SK-N-SH (cell line): Measurements from ENCODE around the gene SYNC. TPM values are rescaled to one million over a fixed set of nuclear protein-coding genes. Genes with fewer than 3 reads are reported as not detected.

Experiments
- CTCF ChIA-PET: fragments of 300-600, 350-600 bp; formaldehyde crosslinking; extraction: SDS; loops from one replicate; lab custom pipeline; 2021; lab: Yijun Ruan, JAX
- POLR2A ChIA-PET: fragments of 350-600 bp; sonication (Branson Sonifier 250); formaldehyde crosslinking; extraction: SDS; loops from one replicate; lab custom pipeline; 2020; ENCODE audit warnings: antibody characterized with exemption, inconsistent platforms; lab: Yijun Ruan, JAX
- DNase-seq: peaks from one replicate; pipeline ENCODE4 v3.0.0; 2012
- H2AFZ ChIP-seq: fragments of 200-600 bp; sonication (generic); 2 replicates; pipeline ENCODE4 v1.8.1; 2016; ENCODE audit warnings: antibody characterized with exemption, mild to moderate bottlenecking, low read depth
- H3F3A ChIP-seq: fragments of 200-600 bp; sonication (generic); replicated peaks from 2 replicates; pipeline ENCODE3; 2016; ENCODE audit warnings: antibody characterized with exemption, mild to moderate bottlenecking; ENCODE audit not compliant: insufficient read depth
- H3K27ac ChIP-seq, 2 experiments: fragments of 200-500 bp in 1 of 2; fragments of 200-600 bp in 1 of 2; sonication (Bioruptor generic) in 1 of 2; sonication (generic), shearing (Covaris generic) in 1 of 2; 2 replicates each; pipeline versions ENCODE4 v1.5.1 to v1.6.1; 2014 to 2016; ENCODE audit warnings: low read depth in 2 of 2, inconsistent platforms in 1 of 2, low read length in 1 of 2, mild to moderate bottlenecking in 1 of 2, mixed read lengths in 1 of 2
- H3K27me3 ChIP-seq: fragments of 200-600 bp; sonication (generic), shearing (Covaris generic); 2 replicates; pipeline ENCODE4 v1.6.1; 2016; ENCODE audit warnings: mixed run types; ENCODE audit not compliant: insufficient read depth
- H3K36me3 ChIP-seq, 2 experiments: fragments of 200-500 bp in 1 of 2; fragments of 200-600 bp in 1 of 2; sonication (Bioruptor generic) in 1 of 2; sonication (generic) in 1 of 2; replicated peaks in 1 of 2; 2 replicates each; pipeline versions ENCODE3 to v1.5.1; 2014 to 2016; ENCODE audit warnings: low read length in 1 of 2, mild to moderate bottlenecking in 1 of 2; ENCODE audit not compliant: insufficient read depth in 2 of 2, control insufficient read depth in 1 of 2
- H3K4me1 ChIP-seq, 2 experiments: fragments of 200-500 bp in 1 of 2; fragments of 200-600 bp in 1 of 2; sonication (Bioruptor generic) in 1 of 2; sonication (generic), shearing (Covaris generic) in 1 of 2; 2 replicates each; pipeline versions ENCODE4 v1.5.1 to v1.6.1; 2014 to 2016; ENCODE audit warnings: low read depth in 1 of 2, low read length in 1 of 2, mixed run types in 1 of 2; ENCODE audit not compliant: insufficient read depth in 2 of 2, control insufficient read depth in 1 of 2
- H3K4me2 ChIP-seq: fragments of 200-600 bp; sonication (generic), shearing (Covaris generic); 2 replicates; pipeline ENCODE4 v1.6.1; 2017; ENCODE audit warnings: mixed run types
- H3K4me3 ChIP-seq, 2 experiments: fragments of 200-500 bp in 1 of 2; fragments of 200-600 bp in 1 of 2; sonication (Bioruptor generic) in 1 of 2; sonication (generic), shearing (Covaris generic) in 1 of 2; 2 replicates each; pipeline versions ENCODE4 v1.5.1 to v1.8.1; 2014 to 2016; ENCODE audit warnings: low read depth in 2 of 2, inconsistent platforms in 1 of 2, low read length in 1 of 2, mild to moderate bottlenecking in 1 of 2, mixed read lengths in 1 of 2, moderate library complexity in 1 of 2
- H3K79me2 ChIP-seq: fragments of 200-600 bp; sonication (generic); 2 replicates; pipeline ENCODE4 v1.8.1; 2017; ENCODE audit warnings: mild to moderate bottlenecking; ENCODE audit not compliant: insufficient read depth
- H3K9ac ChIP-seq: fragments of 200-600 bp; sonication (generic); 2 replicates; pipeline ENCODE4 v1.6.1; 2017; ENCODE audit warnings: mixed run types
- H3K9me2 ChIP-seq: fragments of 200-600 bp; sonication (generic); 2 replicates; pipeline ENCODE4 v1.6.1; 2017; ENCODE audit warnings: mixed run types
- H3K9me3 ChIP-seq: fragments of 200-600 bp; sonication (generic); 2 replicates; pipeline ENCODE4 v1.6.1; 2017; ENCODE audit warnings: mixed run types, mild to moderate bottlenecking, moderate library complexity
- H4K20me1 ChIP-seq: fragments of 200-600 bp; sonication (generic); 2 replicates; pipeline ENCODE4 v1.6.1; 2017; ENCODE audit warnings: mild to moderate bottlenecking, mixed run types; ENCODE audit not compliant: insufficient read depth
- CHD2 ChIP-seq: fragments of 150-350 bp; IDR thresholded peaks from 2 replicates; pipeline ENCODE4 v1.6.1; 2018; ENCODE audit warnings: low read length; ENCODE audit not compliant: partially characterized antibody
- ELF1 ChIP-seq: IDR thresholded peaks from 2 replicates; pipeline ENCODE4 v1.4.0; 2012
- EZH2phosphoT487 ChIP-seq: fragments of 200-600 bp; sonication (generic); IDR thresholded peaks from 2 replicates; pipeline ENCODE4 v1.6.1; 2017; ENCODE audit warnings: low read depth, mixed run types, mild to moderate bottlenecking, antibody characterized with exemption, moderate library complexity, borderline replicate concordance
- FOXJ3 ChIP-seq: sonication (generic); formaldehyde crosslinking; IDR thresholded peaks from 2 replicates; pipeline ENCODE4 v1.5.1; 2020; ENCODE audit warnings: mild to moderate bottlenecking, missing genetic modification reagents
- MEF2A ChIP-seq: IDR thresholded peaks from 2 replicates; pipeline ENCODE4 v1.4.0; 2012; ENCODE audit warnings: low read depth, borderline replicate concordance
- POLR2AphosphoS5 ChIP-seq: IDR thresholded peaks from 2 replicates; pipeline ENCODE4 v1.6.1; 2012; ENCODE audit warnings: low read depth, low read length
- RCOR1 ChIP-seq: fragments of 150-350 bp; IDR thresholded peaks from 2 replicates; pipeline ENCODE4 v1.6.1; 2017; ENCODE audit warnings: antibody characterized with exemption, low read length
- REST ChIP-seq: IDR thresholded peaks from 2 replicates; pipeline ENCODE4 v1.6.1; 2012; ENCODE audit warnings: mild to moderate bottlenecking, low read depth, low read length, moderate library complexity
- RXRA ChIP-seq: IDR thresholded peaks from 2 replicates; pipeline ENCODE4 v1.4.0; 2012; ENCODE audit warnings: low read depth, mild to moderate bottlenecking, borderline replicate concordance
- WGBS: methylation state at CpG from one replicate; pipeline ENCODE4 v1.1.6; 2017; ENCODE audit warnings: low lambda C conversion rate; 5-methylcytosine and 5-hydroxymethylcytosine counted together
- polyA plus RNA-seq, 3 experiments: library from polyadenylated mRNA; depleted of rRNA; stranded (reverse); fragments of >200 nt; gene quantifications; 2 replicates each; pipeline ENCODE4 v1.2.3, GENCODE V29; 2012

The SYNC gene
- polyA plus RNA-seq, 1 of the 3 experiments (the other 2 are of a cell fraction), result 25.6 TPM

- no peak overlapping the region for H3K4me3 ChIP-seq
- no peak overlapping the region for H2AFZ ChIP-seq
- DNase-seq, result no peak
- ChIA-PET CTCF (interaction anchor here (1.2 to 18.9 kb wide), 3 partner anchors 12 to 58 kb away, joined by 3 to 392 read pairs (median 3); no protein-coding TSS in a partner anchor), POLR2A (no interaction called here)
- H3F3A ChIP-seq, result no peaks in the 10 kb centered on the region
- H3K9me3 ChIP-seq, result no peaks in the 10 kb centered on the region
- H3K36me3 ChIP-seq, result no peaks in the 10 kb centered on the region
- H3K79me2 ChIP-seq, result no peaks in the 10 kb centered on the region
- 96% methylated on average over 4 of the region's 4 CpGs for WGBS
- H3K9ac ChIP-seq, result no peak overlapping the region
- TF ChIP-seq FOXJ3, result no peak
- no peak for TF ChIP-seq REST
- no peak for TF ChIP-seq ELF1
- TF ChIP-seq RCOR1, result no peak
- no peak for TF ChIP-seq MEF2A
- no peak for TF ChIP-seq EZH2phosphoT487
- H3K27ac ChIP-seq, result no peak overlapping the region
- H4K20me1 ChIP-seq, result no peaks in the 10 kb centered on the region
- no peaks in the 10 kb centered on the region for H3K9me2 ChIP-seq
- no peak overlapping the region for H3K4me2 ChIP-seq
- peaks cover 0 to 4% of the 10 kb centered on the region in 2 experiments; a peak in 1 of 4 replicates for H3K4me1 ChIP-seq
- H3K27me3 ChIP-seq, result no peaks in the 10 kb centered on the region
Measured at GRCh38 chr1:32717503-32717902, 14.9 kb upstream of the SYNC start.

GRCh38 chr1:32716312-32717148 is 14.0 kb upstream of the SYNC start:
- 0 out of 2 replicates have a peak overlapping the region, but pooled peaks have one; percentile 38 for H2AFZ ChIP-seq
- H3K4me2 ChIP-seq, result no peak overlapping the region
- CTCF ChIA-PET, result interaction anchor here (1.0 to 18.9 kb wide), 4 partner anchors 11 to 59 kb away, joined by 3 to 392 read pairs (median 4); partner anchors contain the start of gene SYNC

More at GRCh38 chr1:32716312-32717148, 14.0 kb upstream of the SYNC start:
- DNase-seq, result peak; percentile 70
- Histone ChIP-seq H3K9me2 (no peaks in the 10 kb centered on the region), H3K9me3 (no peaks in the 10 kb centered on the region), H3K4me1 (peaks cover 0 to 4% of the 10 kb centered on the region in 2 experiments; a peak in 1 of 4 replicates), H3K36me3 (no peaks in the 10 kb centered on the region), H3F3A (no peaks in the 10 kb centered on the region), H3K79me2 (no peaks in the 10 kb centered on the region)
- POLR2A ChIA-PET, result interaction anchor here (0.6 kb wide), 1 partner anchor 11 kb away, joined by 4 read pairs; no protein-coding TSS in a partner anchor
- TF ChIP-seq RCOR1 (no peak), RXRA (no peak), CHD2 (peak; percentile 37), POLR2AphosphoS5 (peak; percentile 17; the same call in 1 of the 2 replicates)
- TF ChIP-seq, all 33 proteins: peak for 2
- Histone ChIP-seq H3K27me3 (no peaks in the 10 kb centered on the region), H3K27ac (no peak overlapping the region; a peak in 1 of 4 replicates), H3K9ac (no peak overlapping the region), H4K20me1 (no peaks in the 10 kb centered on the region), H3K4me3 (no peak overlapping the region)
- WGBS, result 50% methylated on average over 8 of the region's 9 CpGs
